Naive thymus-derived CD8-positive, alpha-beta T cell (primary cell): ENCODE data around the gene SLC35A5. TPM values are rescaled to one million over a fixed set of nuclear protein-coding genes. Genes with fewer than 3 reads are reported as not detected.

Experiments
- ATAC-seq, 2 donors: fragments of 150-1000 bp; cut with Tn5 transposase in 1 of 2; sonication (Bioruptor Pico), chemical (Tn5 transposase) in 1 of 2; 1 replicate in 1 of 2; 2 replicates in 1 of 2; pipeline ENCODE4 v1.10.0; 2021; ENCODE audit warnings: mild to moderate bottlenecking in 2 of 2, moderate library complexity in 2 of 2
- POLR2A ChIA-PET: fragments of 350-600 bp; sonication (Branson Sonifier 250); formaldehyde crosslinking; loops from one replicate; lab custom pipeline; 2021; ENCODE audit warnings: antibody characterized with exemption; lab: Charles Lee
- DNase-seq, 10 donors: peaks; one replicate each; pipeline versions ENCODE4 v3.0.0 to v3.0.0-alpha.2; 2020 to 2022
- H3K27ac Mint-ChIP-seq, 10 donors: one replicate each; pipeline ENCODE4 v1.8.0; 2020 to 2022; ENCODE audit warnings: mild to moderate bottlenecking in 10 of 10, mixed read lengths in 10 of 10, moderate library complexity in 4 of 10, inconsistent platforms in 1 of 10
- H3K27me3 Mint-ChIP-seq, 5 donors: one replicate each; pipeline ENCODE4 v1.8.0; 2021 to 2022; ENCODE audit warnings: mixed read lengths in 5 of 5
- H3K36me3 Mint-ChIP-seq, 3 donors: one replicate each; pipeline ENCODE4 v1.8.0; 2020 to 2022; ENCODE audit warnings: mixed read lengths in 3 of 3, mild to moderate bottlenecking in 2 of 3, inconsistent platforms in 1 of 3
- H3K4me1 Mint-ChIP-seq, 4 donors: one replicate each; pipeline ENCODE4 v1.8.0; 2021 to 2022; ENCODE audit warnings: mixed read lengths in 4 of 4
- H3K4me3 Mint-ChIP-seq, 10 donors: one replicate each; pipeline ENCODE4 v1.8.0; 2020 to 2022; ENCODE audit warnings: mild to moderate bottlenecking in 10 of 10, mixed read lengths in 10 of 10, moderate library complexity in 6 of 10, inconsistent platforms in 1 of 10
- H3K9me3 Mint-ChIP-seq, 9 donors: one replicate each; pipeline ENCODE4 v1.8.0; 2020 to 2022; ENCODE audit warnings: mixed read lengths in 9 of 9, mild to moderate bottlenecking in 3 of 9, inconsistent platforms in 1 of 9, moderate library complexity in 1 of 9
- polyA plus RNA-seq, 3 donors: library from polyadenylated mRNA; unstranded; fragments of 300-500 nt; fragmentation: Illumina TruSeq; gene quantifications; one replicate each; pipeline ENCODE4 v1.2.3, GENCODE V29; 2021
- total RNA-seq, 8 experiments: library from RNA in 2 of 8; stranded (reverse) in 2 of 8; gene quantifications; one replicate each; pipeline ENCODE4 v1.2.3 and lab custom pipeline; 2021 to 2026

Gene SLC35A5
- total and polyA plus RNA-seq, 5 experiments from 2014 or later = 7.9 to 24.7 (median 13.7) TPM

GRCh38 chr3:112633191-112633590 lies 71.3 kb downstream of the SLC35A5 start:
- Mint-ChIP-seq H3K36me3 (no peaks in the 10 kb centered on the region), H3K4me3 (no peak overlapping the region), H3K9me3 (no peaks in the 10 kb centered on the region), H3K27ac (no peak overlapping the region), H3K4me1 (peaks cover 0 to 2% (median 0%) of the 10 kb centered on the region in 4 donors), H3K27me3 (peaks cover 0 to 4% (median 0%) of the 10 kb centered on the region in 5 donors)
- no peak for DNase-seq
- POLR2A ChIA-PET = no interaction called here
- no peak for ATAC-seq

GRCh38 chr3:112633757-112634156 lies 71.9 kb downstream of the SLC35A5 start:
- no peak for ATAC-seq
- Mint-ChIP-seq H3K36me3 (no peaks in the 10 kb centered on the region), H3K4me1 (peaks cover 0 to 2% (median 0%) of the 10 kb centered on the region in 4 donors), H3K4me3 (no peak overlapping the region), H3K9me3 (no peaks in the 10 kb centered on the region), H3K27ac (no peak overlapping the region), H3K27me3 (peaks cover 0 to 4% (median 0%) of the 10 kb centered on the region in 5 donors)
- POLR2A ChIA-PET = no interaction called here
- no peak for DNase-seq

DNA sequence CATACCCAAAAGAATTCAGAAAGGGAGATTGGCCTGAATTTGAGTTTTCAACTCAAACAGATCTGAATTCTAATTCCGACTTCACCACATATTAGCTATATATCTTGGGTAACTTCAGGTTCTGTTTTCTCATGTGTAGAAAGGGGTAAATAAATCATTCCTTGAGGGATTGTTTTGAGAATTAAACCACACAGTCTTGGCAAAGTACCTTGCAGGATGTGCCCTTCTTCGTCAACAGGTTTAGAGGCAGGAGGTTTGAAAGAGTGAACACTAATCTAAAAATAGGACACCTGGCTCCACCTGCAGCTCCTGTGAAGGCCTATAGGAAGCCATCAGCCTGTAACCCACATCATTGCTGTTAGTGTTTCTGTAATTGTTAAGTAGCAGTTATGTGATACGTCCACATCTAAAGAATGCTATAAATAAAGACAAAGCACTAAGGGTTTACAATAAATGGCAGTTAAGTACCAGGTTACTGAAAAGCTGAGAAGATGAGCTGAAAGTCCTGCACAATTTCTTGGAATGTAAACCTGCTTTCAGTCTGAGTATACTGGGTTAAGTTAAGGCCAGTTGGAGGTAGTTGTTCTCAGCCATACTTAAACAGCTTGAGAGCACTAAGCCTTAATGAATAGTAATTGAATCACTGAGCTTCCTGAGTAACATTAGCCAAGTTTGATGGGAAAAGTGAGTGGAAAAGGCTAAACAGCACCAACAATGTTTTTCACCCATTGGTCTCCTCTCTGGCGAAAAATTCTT lies 73.1 kb downstream of the SLC35A5 start:
- H3K36me3 Mint-ChIP-seq = no peaks in the 10 kb centered on the region
- no peak for ATAC-seq
- peak overlapping the region in 1 of 10 donors; percentile 57 for H3K27ac Mint-ChIP-seq
- H3K4me3 Mint-ChIP-seq = no peak overlapping the region
- no peaks in the 10 kb centered on the region for H3K9me3 Mint-ChIP-seq
- POLR2A ChIA-PET = no interaction called here
- DNase-seq = no peak
- H3K27me3 Mint-ChIP-seq = peaks cover 0 to 4% (median 0%) of the 10 kb centered on the region in 5 donors
- H3K4me1 Mint-ChIP-seq = peaks cover 0 to 2% (median 0%) of the 10 kb centered on the region in 4 donors

Other genes starting within 250 kb of the SLC35A5 start
- gene CD200, start 228.9 kb upstream of the SLC35A5 start, total RNA-seq = 1 to 10 TPM; 1.7 to 1.8 TPM
- gene CD200, start 228.9 kb upstream of the SLC35A5 start, polyA plus RNA-seq = 1 to 10 TPM in 1 of 3 donors, under 1 TPM in 2; 0.76 to 1.1 (median 0.79) TPM
- 10 to 100 TPM; 18.2 to 18.5 TPM for gene BTLA, start 62.6 kb upstream of the SLC35A5 start, total RNA-seq
- gene BTLA, start 62.6 kb upstream of the SLC35A5 start, polyA plus RNA-seq = 10 to 100 TPM in 2 of 3 donors, 1 to 10 TPM in 1; 5.5 to 13.8 (median 10.2) TPM
- 10 to 100 TPM; 49.7 to 57.4 TPM for gene ATG3, start 83 bp upstream of the SLC35A5 start, total RNA-seq
- gene ATG3, start 83 bp upstream of the SLC35A5 start, polyA plus RNA-seq = 10 to 100 TPM; 73.4 to 78.1 (median 74.7) TPM
- not detected for gene CCDC80, start 79.1 kb downstream of the SLC35A5 start, total RNA-seq
- gene CCDC80, start 79.1 kb downstream of the SLC35A5 start, polyA plus RNA-seq = under 1 TPM in 2 of 3 donors, not detected in 1; 0.04 to 0.09 TPM